ENCODE results near the gene GALNT9.

The GALNT9 gene

GRCh38 chr12:132174015-132174838, 155.2 kb downstream of the GALNT9 start:
- H3K27ac ChIP-seq = no peak overlapping the region
- no peak for TF ChIP-seq CTCF (IDR thresholded peaks at IDR 0.05)

GRCh38 chr12:132173135-132174014, 156.0 kb downstream of the GALNT9 start:
- TF ChIP-seq ZFX (IDR thresholded peaks at IDR 0.05; ENCODE audit: borderline replicate concordance) (no peak), CTCF (IDR thresholded peaks at IDR 0.05) (no peak)
- no peak overlapping the region for H3K27ac ChIP-seq

- no peak overlapping the region for H3K27ac ChIP-seq
- no peak for TF ChIP-seq CTCF (IDR thresholded peaks at IDR 0.05)
- no peak for TF ChIP-seq ZFX (IDR thresholded peaks at IDR 0.05; ENCODE audit: borderline replicate concordance)
Observed at GRCh38 chr12:132172619-132173018, 156.8 kb downstream of the GALNT9 start.

- no peak overlapping the region for H3K27ac ChIP-seq
- TF ChIP-seq ZFX (IDR thresholded peaks at IDR 0.05; ENCODE audit: borderline replicate concordance) = no peak
- TF ChIP-seq CTCF (IDR thresholded peaks at IDR 0.05) = no peak
Observed at GRCh38 chr12:132171968-132172521, 157.3 kb downstream of the GALNT9 start.

GRCh38 chr12:132171293-132171967, 158.0 kb downstream of the GALNT9 start:
- no peak for TF ChIP-seq CTCF (IDR thresholded peaks at IDR 0.05)
- TF ChIP-seq ZFX (IDR thresholded peaks at IDR 0.05; ENCODE audit: borderline replicate concordance) = no peak
- no peak overlapping the region for H3K27ac ChIP-seq

GRCh38 chr12:132170637-132171292, 158.6 kb downstream of the GALNT9 start:
- no peak overlapping the region for H3K27ac ChIP-seq
- TF ChIP-seq ZFX (IDR thresholded peaks at IDR 0.05; ENCODE audit: borderline replicate concordance) (no peak), CTCF (IDR thresholded peaks at IDR 0.05) (no peak)

Measured in 22Rv1 (cell line).